ENCODE measurements around the gene RPS18.

Gene RPS18

GRCh38 chr6:33323623-33323948 is 51.7 kb downstream of the RPS18 start:
- Histone ChIP-seq H3K4me3 (ENCODE audit: low read depth, low read length) (peak overlapping the region; percentile 71), H3K36me3 (peaks cover 36% of the 10 kb centered on the region), H3K27me3 (ENCODE audit: insufficient read depth, low read depth, severe bottlenecking) (no peaks in the 10 kb centered on the region), H3K9me3 (ENCODE audit: severe bottlenecking) (no peaks in the 10 kb centered on the region), H3K27ac (peak overlapping the region; percentile 89)
- DNase-seq, result peak; percentile 82
- peak; percentile 25; the same call in 1 of the 2 replicates for TF ChIP-seq CTCF (IDR thresholded peaks at IDR 0.05; ENCODE audit: low read depth, low read length)

- no peaks in the 10 kb centered on the region for H3K9me3 ChIP-seq (ENCODE audit: severe bottlenecking)
- H3K36me3 ChIP-seq, result peaks cover 31% of the 10 kb centered on the region
- H3K4me3 ChIP-seq (ENCODE audit: low read depth, low read length), result peak overlapping the region; percentile 71
- no peak for TF ChIP-seq CTCF (IDR thresholded peaks at IDR 0.05; ENCODE audit: low read depth, low read length)
- H3K27me3 ChIP-seq (ENCODE audit: insufficient read depth, low read depth, severe bottlenecking), result no peaks in the 10 kb centered on the region
- DNase-seq, result no peak
- peak overlapping the region; percentile 89 for H3K27ac ChIP-seq
Observed at GRCh38 chr6:33324125-33324524, 52.2 kb downstream of the RPS18 start.
